ENCODE results near the gene LSS. TPM values are rescaled to one million over a fixed set of nuclear protein-coding genes. Genes with fewer than 3 reads are reported as not detected.
A peak's percentile ranks its signal among the peaks of the same experiment; 100 is the strongest.
"Not testable (repeated sequence)": the region's sequence is repeated elsewhere in the genome, so short reads cannot be mapped to it uniquely, and the experiment has no call there.

LSS gene
- polyA plus RNA-seq, 6 donors from 2014 or later, result 6.4 to 10.5 (median 8.9) TPM

DNA sequence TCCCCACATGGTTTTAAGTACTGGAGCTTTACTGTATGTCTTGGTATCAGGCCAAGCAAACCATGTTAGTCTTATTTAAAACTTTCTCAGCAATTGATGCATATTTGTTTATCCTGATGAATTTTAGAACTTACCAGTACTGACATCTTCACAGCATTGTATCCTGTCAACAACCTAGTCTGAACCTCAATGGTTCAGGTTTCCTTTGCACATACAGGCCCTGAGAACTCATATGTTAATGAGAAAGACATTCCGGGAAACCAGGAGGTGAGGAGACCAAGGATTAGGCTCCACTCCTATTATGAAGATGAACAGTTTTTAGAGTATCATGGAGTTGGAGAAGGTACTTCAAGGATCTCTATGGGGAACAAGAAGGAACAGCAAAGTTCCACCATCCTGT lies 13.0 kb upstream of the LSS start:
- H3K27me3 Mint-ChIP-seq; H3K4me3 Mint-ChIP-seq; H3K27ac Mint-ChIP-seq; H3K9me3 Mint-ChIP-seq; ATAC-seq (ENCODE audit: low read depth in 2 of 2); DNase-seq: not testable (repeated sequence)
- H3K36me3 Mint-ChIP-seq, result peaks cover 11 to 38% of the 10 kb centered on the region in 2 donors
- H3K4me1 Mint-ChIP-seq, result peaks cover 4 to 11% (median 9%) of the 10 kb centered on the region in 3 donors

DNA sequence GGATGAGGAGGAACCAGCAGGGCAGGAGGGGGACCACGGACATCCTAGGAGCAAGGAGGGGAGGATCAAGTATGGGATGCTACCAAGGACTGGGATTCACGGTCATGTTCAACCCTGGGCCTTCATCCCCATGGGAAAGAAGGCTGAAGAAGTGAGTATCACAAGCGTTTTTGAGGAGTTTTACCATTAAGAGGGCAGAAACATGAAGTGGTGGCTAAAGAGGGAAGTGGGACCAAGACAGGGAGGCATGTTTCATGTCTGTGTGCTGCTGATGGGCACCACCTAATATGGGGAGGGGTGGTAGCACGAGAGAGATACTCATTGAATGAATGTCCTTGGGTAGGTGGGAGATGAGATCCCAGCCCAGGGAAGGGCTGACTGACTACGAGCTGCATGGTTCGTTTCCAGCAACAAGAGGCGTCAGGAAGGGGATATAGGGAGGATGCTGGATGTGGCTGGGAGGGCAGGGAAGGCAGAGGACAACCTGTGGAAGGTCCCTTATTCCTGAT lies 11.3 kb upstream of the LSS start:
- peaks cover 13 to 32% of the 10 kb centered on the region in 2 donors for H3K36me3 Mint-ChIP-seq
- no peak for ATAC-seq (ENCODE audit: low read depth in 2 of 2)
- H3K4me1 Mint-ChIP-seq, result peaks cover 0 to 11% (median 4%) of the 10 kb centered on the region in 3 donors
- H3K9me3 Mint-ChIP-seq, result no peaks in the 10 kb centered on the region
- no peaks in the 10 kb centered on the region for H3K27me3 Mint-ChIP-seq
- peak overlapping the region in 2 of 6 donors; percentile 13 to 53 for H3K27ac Mint-ChIP-seq
- H3K4me3 Mint-ChIP-seq, result no peak overlapping the region
- no peak for DNase-seq

DNA sequence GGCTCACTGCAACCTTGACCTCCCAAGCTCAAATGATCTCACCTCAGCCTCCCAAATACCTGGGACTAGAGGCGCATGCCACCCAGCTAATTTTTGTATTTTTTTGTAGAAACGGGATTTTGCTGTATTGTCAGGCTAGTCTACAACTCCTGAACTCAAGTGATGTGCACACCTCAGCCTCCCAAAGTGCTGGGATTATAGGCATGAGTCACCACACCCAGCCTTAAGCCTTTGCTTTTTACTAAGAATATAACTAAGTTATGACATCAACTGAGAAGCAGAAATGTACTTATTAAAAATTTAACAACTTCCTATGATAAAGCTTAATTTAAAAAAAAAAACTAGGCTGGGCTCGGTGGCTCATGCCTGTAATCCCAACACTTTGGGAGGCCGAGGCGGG lies 8.9 kb upstream of the LSS start:
- no peaks in the 10 kb centered on the region for H3K9me3 Mint-ChIP-seq
- DNase-seq (no peak), ATAC-seq (ENCODE audit: low read depth in 2 of 2) (no peak)
- H3K27ac Mint-ChIP-seq, result no peak overlapping the region
- H3K36me3 Mint-ChIP-seq, result peaks cover 9 to 31% of the 10 kb centered on the region in 2 donors
- no peak overlapping the region for H3K4me3 Mint-ChIP-seq
- no peaks in the 10 kb centered on the region for H3K27me3 Mint-ChIP-seq
- H3K4me1 Mint-ChIP-seq, result peaks cover 0 to 13% (median 5%) of the 10 kb centered on the region in 3 donors

DNA sequence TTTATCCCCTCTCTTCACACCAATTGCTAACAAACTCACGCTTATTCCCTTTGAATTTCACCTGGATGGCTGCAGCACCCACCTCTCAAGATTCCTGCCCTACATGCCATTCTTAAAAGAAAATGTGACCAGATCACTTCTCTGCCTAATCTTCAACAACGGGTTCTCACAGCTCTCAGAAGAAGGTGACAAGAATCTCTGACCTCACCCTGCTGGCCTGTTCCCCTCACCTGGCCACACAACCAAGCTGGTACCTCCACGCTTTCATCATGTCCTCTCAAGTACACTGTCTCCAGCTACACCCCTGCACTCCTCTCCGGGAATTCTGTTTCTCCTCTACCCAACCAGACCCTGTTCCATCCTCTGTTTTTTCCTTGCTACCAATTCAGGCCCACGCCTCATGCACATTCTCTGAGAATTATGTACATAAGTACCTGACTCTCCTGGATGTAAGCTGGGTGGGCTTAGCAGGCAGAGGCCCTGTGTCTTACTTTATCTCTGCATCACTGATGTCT lies 5.9 kb upstream of the LSS start:
- Mint-ChIP-seq H3K9me3 (no peaks in the 10 kb centered on the region), H3K4me1 (peaks cover 10 to 20% (median 15%) of the 10 kb centered on the region in 3 donors), H3K36me3 (peaks cover 7 to 23% of the 10 kb centered on the region in 2 donors), H3K4me3 (peak overlapping the region in 1 of 8 donors; percentile 6), H3K27ac (peak overlapping the region in 5 of 6 donors; percentile 21 to 54 (median 41)), H3K27me3 (no peaks in the 10 kb centered on the region)
- no peak for DNase-seq
- ATAC-seq (ENCODE audit: low read depth in 2 of 2), result no peak

DNA sequence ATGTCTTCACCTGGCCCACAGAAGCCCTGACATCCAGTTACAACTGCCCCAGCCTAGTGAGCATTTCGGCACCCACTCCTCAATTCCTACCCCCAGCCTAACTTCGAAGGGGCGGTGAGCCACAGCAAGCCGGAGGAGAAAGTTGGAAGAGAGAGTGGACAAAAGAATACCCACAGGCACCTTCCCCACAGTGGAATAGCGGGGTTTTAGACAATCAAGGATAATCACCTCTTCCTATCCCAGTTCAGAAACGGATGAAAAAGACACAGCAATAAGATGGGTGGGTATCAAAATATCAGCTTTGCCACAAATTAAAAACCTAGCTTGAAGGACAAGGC lies 1.3 kb upstream of the LSS start:
- Mint-ChIP-seq H3K4me1 (peaks cover 33 to 43% (median 36%) of the 10 kb centered on the region in 3 donors), H3K27ac (peak overlapping the region in 3 of 6 donors; percentile 44 to 84 (median 46)), H3K9me3 (no peaks in the 10 kb centered on the region), H3K4me3 (peak overlapping the region in 6 of 8 donors; percentile 82 to 99 (median 95)), H3K36me3 (peaks cover 0 to 8% of the 10 kb centered on the region in 2 donors), H3K27me3 (no peaks in the 10 kb centered on the region)
- DNase-seq (no peak), ATAC-seq (ENCODE audit: low read depth in 2 of 2) (no peak)

DNA sequence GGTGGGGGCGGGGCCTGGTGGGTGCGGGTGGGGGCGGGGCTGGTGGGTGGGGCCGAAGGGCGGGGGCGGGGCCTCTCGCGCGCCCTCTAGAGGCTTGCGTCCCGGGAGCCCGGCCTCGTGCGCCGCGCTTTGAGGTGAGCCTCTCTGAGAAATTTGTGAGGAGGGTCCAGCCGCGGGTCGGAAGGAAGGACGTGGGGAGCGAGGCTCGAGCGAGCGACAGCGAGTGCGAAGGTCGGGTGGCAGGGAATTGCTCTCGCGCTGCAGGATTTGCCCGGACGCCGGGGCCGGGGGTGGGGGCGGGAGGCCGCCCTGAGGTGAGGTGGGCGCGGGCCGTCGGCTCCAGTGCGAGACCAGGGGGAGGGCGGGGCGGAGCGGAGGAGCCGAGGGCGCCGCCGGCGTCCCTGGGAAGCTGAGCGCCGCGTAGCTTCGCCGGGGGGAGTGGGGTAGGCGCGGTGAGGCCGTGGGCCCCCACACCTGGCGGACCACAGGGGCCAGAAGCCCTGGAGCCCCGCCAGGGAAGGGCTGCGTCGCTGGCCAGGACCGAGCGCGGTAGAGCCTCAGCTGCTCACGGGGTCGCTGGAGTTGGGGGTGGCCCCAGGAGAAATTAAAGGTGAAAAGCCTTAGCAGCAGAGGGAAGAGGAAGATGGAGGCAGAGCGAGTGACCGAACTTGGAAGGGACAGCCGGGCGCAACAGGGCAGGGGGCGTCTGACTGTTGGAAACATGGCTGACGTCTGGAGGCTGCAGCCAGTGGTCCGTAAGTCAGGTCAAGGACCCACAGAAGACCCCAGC lies 754 bp upstream of the LSS start:
- ATAC-seq (ENCODE audit: low read depth in 2 of 2) (peak; percentile 27 to 38), DNase-seq (no peak)
- Mint-ChIP-seq H3K4me1 (peaks cover 30 to 46% (median 37%) of the 10 kb centered on the region in 3 donors), H3K9me3 (no peaks in the 10 kb centered on the region), H3K27me3 (no peaks in the 10 kb centered on the region), H3K27ac (peak overlapping the region; percentile 84 to 99 (median 91)), H3K4me3 (peak overlapping the region; percentile 82 to 99 (median 96)), H3K36me3 (peaks cover 0 to 3% of the 10 kb centered on the region in 2 donors)

DNA sequence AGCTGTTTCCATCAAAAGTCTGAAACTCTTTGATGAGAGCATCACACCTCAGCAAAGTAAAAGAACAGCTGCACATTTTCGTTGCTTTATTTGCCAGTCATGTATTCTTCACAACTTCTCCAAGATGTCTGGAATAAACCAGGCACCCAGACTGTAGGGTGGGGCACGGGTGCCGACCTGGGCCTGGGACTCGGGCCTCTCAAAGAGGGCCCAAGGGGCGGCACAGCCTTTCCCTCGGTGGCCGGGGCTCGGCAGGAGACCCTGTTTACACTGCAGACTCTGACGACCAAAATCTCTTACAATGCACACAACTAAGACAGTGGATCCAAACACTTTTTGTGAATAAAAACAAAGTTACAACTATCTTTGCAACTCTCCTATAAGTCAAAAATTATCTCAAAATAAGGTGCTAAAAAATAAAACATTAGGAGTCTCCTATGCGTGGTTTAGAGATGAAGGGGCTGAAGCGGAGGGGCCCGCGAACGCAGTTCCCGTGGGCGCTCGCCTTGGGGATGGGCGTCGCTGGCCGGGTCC lies 696 bp downstream of the LSS start:
- no peaks in the 10 kb centered on the region for H3K36me3 Mint-ChIP-seq
- no peak for DNase-seq
- no peak for ATAC-seq (ENCODE audit: low read depth in 2 of 2)
- H3K4me1 Mint-ChIP-seq, result peaks cover 28 to 50% (median 38%) of the 10 kb centered on the region in 3 donors
- H3K27ac Mint-ChIP-seq, result peak overlapping the region; percentile 72 to 98 (median 91)
- H3K27me3 Mint-ChIP-seq, result no peaks in the 10 kb centered on the region
- H3K4me3 Mint-ChIP-seq, result peak overlapping the region; percentile 82 to 92 (median 86)
- no peaks in the 10 kb centered on the region for H3K9me3 Mint-ChIP-seq

DNA sequence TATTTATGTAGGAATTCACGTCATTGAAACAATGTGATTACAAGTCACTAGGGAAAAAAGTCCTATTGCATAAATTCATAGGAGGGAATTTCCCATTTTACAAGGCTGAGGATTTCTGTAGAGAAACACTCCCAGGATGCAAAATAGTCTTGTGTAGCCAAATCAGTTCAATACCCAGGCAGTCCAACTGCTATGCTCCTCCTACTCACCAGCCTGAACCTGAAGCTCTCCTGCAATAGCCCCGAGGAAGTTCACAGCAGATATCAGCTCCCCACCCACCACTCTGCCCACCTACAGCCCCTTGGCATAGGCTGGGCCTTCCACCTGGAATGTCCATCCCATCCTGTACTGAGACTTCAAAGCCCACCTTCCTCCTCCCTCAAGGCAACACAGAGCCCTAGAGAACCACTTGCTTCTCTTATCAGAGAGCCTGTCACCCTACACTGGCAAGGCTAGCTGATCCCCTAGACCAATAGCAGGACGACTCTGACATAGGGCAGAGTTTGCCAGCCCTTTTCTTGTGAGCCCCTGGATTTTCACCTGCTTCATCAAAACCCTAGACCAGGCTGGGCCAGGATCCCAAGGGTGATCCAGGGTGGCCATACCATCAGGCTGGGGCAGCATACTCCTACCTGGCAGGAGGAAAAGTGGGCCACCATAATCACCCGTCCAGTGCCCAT lies 1.5 kb downstream of the LSS start:
- Mint-ChIP-seq H3K27ac (peak overlapping the region; percentile 66 to 95 (median 86)), H3K4me1 (peaks cover 28 to 50% (median 38%) of the 10 kb centered on the region in 3 donors), H3K36me3 (no peaks in the 10 kb centered on the region), H3K27me3 (no peaks in the 10 kb centered on the region), H3K4me3 (peak overlapping the region; percentile 82 to 92 (median 86)), H3K9me3 (no peaks in the 10 kb centered on the region)
- no peak for ATAC-seq (ENCODE audit: low read depth in 2 of 2)
- no peak for DNase-seq

DNA sequence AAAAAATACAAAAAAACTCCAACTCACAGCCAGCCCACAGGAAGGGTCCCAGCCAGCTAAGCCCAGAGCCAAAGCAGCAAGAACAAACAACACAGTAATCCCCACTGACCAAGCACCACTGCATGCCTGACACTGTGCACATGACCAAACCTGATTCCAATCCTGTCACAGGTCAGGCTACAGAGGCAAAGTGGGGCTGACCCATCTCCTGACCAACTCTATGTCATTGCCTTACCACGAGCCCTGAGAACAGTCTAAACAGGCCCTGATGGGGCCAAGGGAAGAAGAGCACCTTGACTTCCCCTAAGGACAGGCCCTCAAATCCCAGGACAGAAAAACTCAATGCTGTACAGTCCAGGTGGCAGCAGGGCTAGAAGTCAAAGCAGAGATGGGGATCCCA lies 2.4 kb downstream of the LSS start:
- ATAC-seq (ENCODE audit: low read depth in 2 of 2) (no peak), DNase-seq (no peak)
- Mint-ChIP-seq H3K36me3 (no peaks in the 10 kb centered on the region), H3K27me3 (no peaks in the 10 kb centered on the region), H3K4me3 (peak overlapping the region in 4 of 8 donors; percentile 45 to 82 (median 74)), H3K27ac (peak overlapping the region in 2 of 6 donors; percentile 50 to 84), H3K9me3 (no peaks in the 10 kb centered on the region), H3K4me1 (peaks cover 28 to 50% (median 38%) of the 10 kb centered on the region in 3 donors)

DNA sequence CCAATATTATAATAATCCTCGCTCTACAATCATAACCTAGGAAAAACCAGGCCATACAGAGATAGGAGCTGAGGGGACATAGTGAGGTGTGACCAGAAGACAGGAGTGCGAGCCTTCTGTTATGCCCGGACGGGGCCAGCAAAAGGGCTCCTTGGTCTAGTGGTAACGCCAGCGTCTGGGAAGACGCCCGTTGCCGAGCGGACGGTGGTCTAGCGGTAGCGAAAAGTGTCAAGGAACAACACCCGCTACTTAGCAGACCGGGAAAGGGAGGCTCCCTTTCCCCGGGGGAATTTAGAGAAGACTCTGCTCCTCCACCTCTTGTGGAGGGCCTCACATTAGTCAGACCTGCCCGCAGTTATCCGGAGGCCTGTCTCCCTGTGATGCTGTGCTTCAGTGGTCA lies 4.9 kb downstream of the LSS start:
- not testable (repeated sequence) for H3K27ac Mint-ChIP-seq; ATAC-seq (ENCODE audit: low read depth in 2 of 2); H3K4me3 Mint-ChIP-seq; H3K27me3 Mint-ChIP-seq; H3K9me3 Mint-ChIP-seq; DNase-seq
- Mint-ChIP-seq H3K4me1 (peaks cover 27 to 48% (median 29%) of the 10 kb centered on the region in 3 donors), H3K36me3 (peaks cover 0 to 13% of the 10 kb centered on the region in 2 donors)

DNA sequence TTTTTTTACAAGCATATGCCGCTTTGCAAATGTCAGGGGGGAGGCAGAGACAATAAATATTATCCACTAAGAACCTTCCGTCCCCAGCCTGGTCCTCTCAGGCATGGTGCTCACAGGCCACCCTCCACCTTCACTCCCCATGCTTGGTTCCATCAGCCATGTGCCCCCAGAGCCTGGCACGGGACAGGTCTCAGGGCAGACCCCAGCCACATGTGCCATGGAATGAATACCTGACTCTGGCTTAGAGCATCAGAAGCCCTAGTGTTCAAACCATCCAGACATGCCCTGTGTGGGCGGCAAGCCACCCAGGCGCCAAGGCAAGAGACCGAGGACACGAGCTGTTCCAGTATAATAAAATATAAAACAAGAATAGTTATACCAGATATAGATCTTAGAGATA lies 5.4 kb downstream of the LSS start:
- H3K4me3 Mint-ChIP-seq, result no peak overlapping the region
- peaks cover 27 to 49% (median 29%) of the 10 kb centered on the region in 3 donors for H3K4me1 Mint-ChIP-seq
- DNase-seq, result no peak
- H3K27ac Mint-ChIP-seq, result no peak overlapping the region
- no peaks in the 10 kb centered on the region for H3K27me3 Mint-ChIP-seq
- H3K36me3 Mint-ChIP-seq, result peaks cover 0 to 13% of the 10 kb centered on the region in 2 donors
- ATAC-seq (ENCODE audit: low read depth in 2 of 2), result no peak
- H3K9me3 Mint-ChIP-seq, result no peaks in the 10 kb centered on the region

DNA sequence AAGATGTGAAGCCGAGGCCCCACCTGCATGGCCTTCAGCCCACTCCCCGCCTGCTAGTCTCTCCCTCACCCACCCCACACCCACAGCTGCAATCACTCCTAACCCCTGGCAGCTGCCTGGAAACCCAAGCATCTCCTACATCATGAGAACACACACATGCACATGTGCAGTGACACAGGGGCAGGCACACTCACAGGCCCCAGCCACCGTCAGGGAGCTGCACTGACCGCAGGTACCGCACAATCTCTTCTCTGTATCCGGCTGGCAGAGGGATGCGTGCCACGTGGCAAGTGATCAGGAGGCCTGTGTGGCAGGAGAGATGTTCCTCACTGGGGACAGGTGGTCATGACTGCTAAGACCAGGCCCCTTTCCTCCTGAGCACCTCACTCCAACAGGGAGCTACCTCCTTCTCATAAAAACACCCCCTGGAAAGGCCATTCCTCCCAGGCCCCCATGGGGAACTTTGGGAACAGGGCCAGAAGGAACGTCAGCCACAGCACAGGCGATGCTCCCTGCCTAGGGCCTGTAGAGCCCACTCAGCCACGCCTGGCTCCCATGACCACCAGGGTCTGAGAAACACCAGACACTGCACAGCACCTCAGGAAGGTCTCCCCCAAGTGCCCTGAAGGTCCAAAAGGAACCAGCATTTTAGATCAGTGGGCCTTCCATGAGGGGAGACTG lies 6.0 kb downstream of the LSS start:
- Mint-ChIP-seq H3K27me3 (no peaks in the 10 kb centered on the region), H3K4me1 (peaks cover 23 to 44% (median 25%) of the 10 kb centered on the region in 3 donors), H3K36me3 (peaks cover 0 to 13% of the 10 kb centered on the region in 2 donors), H3K27ac (peak overlapping the region in 1 of 6 donors; percentile 2), H3K9me3 (no peaks in the 10 kb centered on the region), H3K4me3 (no peak overlapping the region)
- no peak for ATAC-seq (ENCODE audit: low read depth in 2 of 2)
- DNase-seq, result no peak

All from naive B cell (primary cell).